A549 (cell line): Measurements from ENCODE around the gene PHEX.

Experiments
- CEBPB ChIP-seq, 2 experiments: fragments of >200 bp in 1 of 2; sonication (Bioruptor Twin) in 1 of 2; formaldehyde crosslinking in 1 of 2; IDR thresholded peaks; 2 replicates each; pipeline ENCODE4 v1.6.1; 2012 to 2016
- CTCF ChIP-seq: fragments of >200 bp; sonication (Bioruptor Twin); formaldehyde crosslinking; IDR thresholded peaks from 3 replicates; pipeline ENCODE4 v1.5.1; 2016
- JUN ChIP-seq, 2 experiments: fragments of >200 bp; sonication (Bioruptor Twin); formaldehyde crosslinking; IDR thresholded peaks; 2 replicates in 1 of 2; 3 replicates in 1 of 2; pipeline ENCODE4 v1.6.1; 2016 to 2017
- NR3C1 ChIP-seq: fragments of >200 bp; sonication (Bioruptor Twin); formaldehyde crosslinking; IDR thresholded peaks from 3 replicates; pipeline ENCODE4 v1.6.1; 2017
- POLR2AphosphoS2 ChIP-seq: conservative IDR thresholded peaks from 2 replicates; pipeline ENCODE4 v1.6.1; 2012; ENCODE audit warnings: low read length, improper control_type of control experiment, inconsistent platforms
- RAD21 ChIP-seq, 2 experiments: fragments of >200 bp in 1 of 2; sonication (Bioruptor Twin) in 1 of 2; formaldehyde crosslinking in 1 of 2; IDR thresholded peaks in 1 of 2; conservative IDR thresholded peaks in 1 of 2; 2 replicates in 1 of 2; 3 replicates in 1 of 2; pipeline ENCODE4 v1.6.1; 2012 to 2018; ENCODE audit warnings: inconsistent platforms in 1 of 2
- RNF2 ChIP-seq: fragments of 200-600 bp; sonication (generic); IDR thresholded peaks from 2 replicates; pipeline ENCODE4 v1.6.1; 2016; ENCODE audit warnings: low read depth, mild to moderate bottlenecking, antibody characterized with exemption, moderate library complexity, borderline replicate concordance

- TF ChIP-seq RNF2 (no peak), CEBPB (IDR thresholded peaks at IDR 0.05) (no peak), CTCF (no peak), JUN (IDR thresholded peaks at IDR 0.05) (no peak), POLR2AphosphoS2 (no peak), RAD21 (conservative IDR thresholded peaks at IDR 0.05 in 1 of 2, IDR thresholded peaks at IDR 0.05 in 1 of 2) (no peak), NR3C1 (no peak)
These were observed 86.2 kb downstream of the PHEX start for GRCh38 chrX:22118161-22118830.
